ENCODE measurements around the gene PAPPA. TPM values are rescaled to one million over a fixed set of nuclear protein-coding genes. Genes with fewer than 3 reads are reported as not detected.

The PAPPA gene
- total and polyA plus RNA-seq, 9 of the 15 experiments (the other 6 are each of a cell fraction or from before 2014, with no cell fraction given): 0.06 to 0.18 (median 0.11) TPM

DNA sequence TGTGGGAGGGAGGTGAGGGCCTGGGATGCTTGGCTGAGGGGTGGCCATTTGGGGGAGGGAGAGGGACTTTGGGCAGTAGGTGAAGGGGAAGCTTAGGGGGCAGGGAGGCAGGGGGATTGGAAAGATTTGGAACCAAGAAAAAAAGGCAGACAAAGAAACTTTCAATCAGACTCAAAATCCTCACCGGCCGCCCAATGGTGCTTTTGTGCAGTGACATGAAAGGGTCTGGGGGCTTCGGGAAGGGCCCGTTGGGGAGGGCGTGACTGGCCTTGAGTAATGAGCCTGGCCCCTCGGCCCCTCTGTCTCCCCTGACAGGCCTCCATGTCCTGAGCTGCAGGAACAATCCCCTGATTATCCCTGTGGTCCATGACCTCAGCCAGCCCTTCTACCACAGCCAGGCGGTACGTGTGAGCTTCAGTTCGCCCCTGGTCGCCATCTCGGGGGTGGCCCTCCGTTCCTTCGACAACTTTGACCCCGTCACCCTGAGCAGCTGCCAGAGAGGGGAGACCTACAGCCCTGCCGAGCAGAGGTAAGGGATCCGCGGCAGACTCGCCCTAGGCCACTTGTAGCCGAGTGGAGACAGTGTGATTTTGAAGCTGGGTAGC is 181.1 kb downstream of the PAPPA start:
- H4K20me1 ChIP-seq (replicated peaks; ENCODE audit: control insufficient read depth, insufficient read depth, low read length): no peaks in the 10 kb centered on the region
- no TSS peak for BruUV-seq (replicated peaks)
- H3K4me1 ChIP-seq (replicated peaks in 1 of 2; ENCODE audit: control insufficient read depth in 2 of 2, insufficient read depth in 2 of 2, low read length in 2 of 2): peaks cover 2 to 7% of the 10 kb centered on the region in 2 experiments; a peak in 3 of 5 replicates
- intact Hi-C loops (cut with micrococcal nuclease): no loop called here
- no peaks in the 10 kb centered on the region for H3K36me3 ChIP-seq (ENCODE audit: control insufficient read depth, insufficient read depth, low read length)
- no peaks in the 10 kb centered on the region for H3K27me3 ChIP-seq (ENCODE audit: control insufficient read depth in 2 of 2, insufficient read depth in 2 of 2, low read length in 2 of 2)
- ChIA-PET POLR2A (interaction anchor here (0.6 to 2.1 kb wide), 6 partner anchors 9 to 330 kb away, joined by 3 to 6 read pairs (median 3); no protein-coding TSS in a partner anchor), CTCF (ENCODE audit: low intra/inter-chr PET ratio) (no interaction called here)
- H3K9ac ChIP-seq (ENCODE audit: insufficient read depth in 1 of 2, low read depth in 2 of 2, low read length in 2 of 2): no peak overlapping the region
- no peaks in the 10 kb centered on the region for H3K79me2 ChIP-seq (ENCODE audit: control insufficient read depth, insufficient read depth, low read length)
- H3K27ac ChIP-seq (ENCODE audit: extremely low read depth, low read depth, low read length): no peak overlapping the region
- H3K4me3 ChIP-seq: no peak overlapping the region
- FAIRE-seq (no peak), DNase-seq (ENCODE audit: extremely low read depth in 1 of 4, low spot score in 3 of 4) (no peak), ATAC-seq (no peak; the same call in 2 of the 3 replicates)
- 51% methylated on average over 11 of the region's 19 CpGs for WGBS (ENCODE audit: insufficient coverage, low coverage, missing lambda C conversion rate)
- no peaks in the 10 kb centered on the region for H3K9me3 ChIP-seq (replicated peaks; ENCODE audit: control insufficient read depth, insufficient read depth, low read depth, low read length)
- H2AFZ ChIP-seq (ENCODE audit: low read depth, low read length): no peak overlapping the region
- H3K9me1 ChIP-seq (ENCODE audit: control insufficient read depth, insufficient read depth, low read length): no peaks in the 10 kb centered on the region
- in situ Hi-C loops (cut with MboI): no loop called here
- no peak overlapping the region for H3K4me2 ChIP-seq (ENCODE audit: insufficient read depth, low read length)
- TF ChIP-seq, protein P1, sequence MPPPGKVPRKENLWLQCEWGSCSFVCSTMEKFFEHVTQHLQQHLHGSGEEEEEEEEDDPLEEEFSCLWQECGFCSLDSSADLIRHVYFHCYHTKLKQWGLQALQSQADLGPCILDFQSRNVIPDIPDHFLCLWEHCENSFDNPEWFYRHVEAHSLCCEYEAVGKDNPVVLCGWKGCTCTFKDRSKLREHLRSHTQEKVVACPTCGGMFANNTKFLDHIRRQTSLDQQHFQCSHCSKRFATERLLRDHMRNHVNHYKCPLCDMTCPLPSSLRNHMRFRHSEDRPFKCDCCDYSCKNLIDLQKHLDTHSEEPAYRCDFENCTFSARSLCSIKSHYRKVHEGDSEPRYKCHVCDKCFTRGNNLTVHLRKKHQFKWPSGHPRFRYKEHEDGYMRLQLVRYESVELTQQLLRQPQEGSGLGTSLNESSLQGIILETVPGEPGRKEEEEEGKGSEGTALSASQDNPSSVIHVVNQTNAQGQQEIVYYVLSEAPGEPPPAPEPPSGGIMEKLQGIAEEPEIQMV (tag; conservative IDR thresholded peaks at IDR 0.05; ENCODE audit: low read depth): no peak
- no peak for TF ChIP-seq ZNF316 (IDR thresholded peaks at IDR 0.05)

DNA sequence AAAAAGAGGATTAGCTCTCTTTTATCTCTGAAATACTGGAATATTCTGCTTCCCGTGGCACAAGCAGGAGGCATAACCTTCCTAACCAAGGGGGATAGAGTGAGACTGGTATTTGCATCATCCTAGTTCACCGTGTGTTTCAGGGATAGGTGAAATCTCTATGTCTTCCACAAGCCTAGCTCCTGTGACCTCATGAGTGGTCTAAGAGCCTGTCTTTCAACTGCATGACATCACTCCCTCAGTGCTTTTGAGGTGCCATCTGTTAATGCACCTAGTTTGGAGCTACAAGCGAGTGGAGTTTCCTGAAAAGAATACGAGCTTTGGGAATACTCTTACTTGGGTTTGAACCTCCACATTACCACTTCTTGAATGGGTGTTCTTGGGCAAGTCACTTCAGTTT is 181.8 kb downstream of the PAPPA start:
- H3K4me2 ChIP-seq (ENCODE audit: insufficient read depth, low read length): no peak overlapping the region
- H3K9me1 ChIP-seq (ENCODE audit: control insufficient read depth, insufficient read depth, low read length): no peaks in the 10 kb centered on the region
- no peak for DNase-seq (ENCODE audit: extremely low read depth in 1 of 4, low spot score in 3 of 4)
- H3K27me3 ChIP-seq (ENCODE audit: control insufficient read depth in 2 of 2, insufficient read depth in 2 of 2, low read length in 2 of 2): no peaks in the 10 kb centered on the region
- no TSS peak for BruUV-seq (replicated peaks)
- no peak for FAIRE-seq
- H4K20me1 ChIP-seq (replicated peaks; ENCODE audit: control insufficient read depth, insufficient read depth, low read length): no peaks in the 10 kb centered on the region
- H3K79me2 ChIP-seq (ENCODE audit: control insufficient read depth, insufficient read depth, low read length): no peaks in the 10 kb centered on the region
- no peak overlapping the region; the same call in 1 of the 2 replicates for H2AFZ ChIP-seq (ENCODE audit: low read depth, low read length)
- no peak overlapping the region for H3K9ac ChIP-seq (ENCODE audit: insufficient read depth in 1 of 2, low read depth in 2 of 2, low read length in 2 of 2)
- CTCF ChIA-PET (ENCODE audit: low intra/inter-chr PET ratio): no interaction called here
- no peak overlapping the region for H3K4me3 ChIP-seq
- 38% methylated on average over 4 of the region's 4 CpGs for WGBS (ENCODE audit: insufficient coverage, low coverage, missing lambda C conversion rate)
- no peak overlapping the region for H3K27ac ChIP-seq (ENCODE audit: extremely low read depth, low read depth, low read length)
- no peaks in the 10 kb centered on the region for H3K36me3 ChIP-seq (ENCODE audit: control insufficient read depth, insufficient read depth, low read length)
- no peaks in the 10 kb centered on the region for H3K9me3 ChIP-seq (replicated peaks; ENCODE audit: control insufficient read depth, insufficient read depth, low read depth, low read length)
- POLR2A ChIA-PET: interaction anchor here (0.6 to 2.1 kb wide), 6 partner anchors 8 to 189 kb away, joined by 3 to 7 read pairs (median 4); no protein-coding TSS in a partner anchor
- intact Hi-C loops (cut with micrococcal nuclease) (no loop called here), in situ Hi-C loops (cut with MboI) (no loop called here)
- 0 out of 3 replicates have a peak, but pooled peaks have one; percentile 16 for ATAC-seq
- H3K4me1 ChIP-seq (replicated peaks in 1 of 2; ENCODE audit: control insufficient read depth in 2 of 2, insufficient read depth in 2 of 2, low read length in 2 of 2): peaks cover 2 to 7% of the 10 kb centered on the region in 2 experiments; a peak in 3 of 5 replicates
- TF ChIP-seq HDAC6 (IDR thresholded peaks at IDR 0.05; ENCODE audit: low read depth, low read length) (no peak), ELF4 (CRISPR knock-in tag; IDR thresholded peaks at IDR 0.05) (no peak), PTTG1 (tag; IDR thresholded peaks at IDR 0.05; ENCODE audit: low read depth) (no peak)
- TF ChIP-seq, protein P2, sequence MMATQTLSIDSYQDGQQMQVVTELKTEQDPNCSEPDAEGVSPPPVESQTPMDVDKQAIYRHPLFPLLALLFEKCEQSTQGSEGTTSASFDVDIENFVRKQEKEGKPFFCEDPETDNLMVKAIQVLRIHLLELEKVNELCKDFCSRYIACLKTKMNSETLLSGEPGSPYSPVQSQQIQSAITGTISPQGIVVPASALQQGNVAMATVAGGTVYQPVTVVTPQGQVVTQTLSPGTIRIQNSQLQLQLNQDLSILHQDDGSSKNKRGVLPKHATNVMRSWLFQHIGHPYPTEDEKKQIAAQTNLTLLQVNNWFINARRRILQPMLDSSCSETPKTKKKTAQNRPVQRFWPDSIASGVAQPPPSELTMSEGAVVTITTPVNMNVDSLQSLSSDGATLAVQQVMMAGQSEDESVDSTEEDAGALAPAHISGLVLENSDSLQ (IDR thresholded peaks at IDR 0.05): peak; percentile 69
- TF ChIP-seq, protein P3, sequence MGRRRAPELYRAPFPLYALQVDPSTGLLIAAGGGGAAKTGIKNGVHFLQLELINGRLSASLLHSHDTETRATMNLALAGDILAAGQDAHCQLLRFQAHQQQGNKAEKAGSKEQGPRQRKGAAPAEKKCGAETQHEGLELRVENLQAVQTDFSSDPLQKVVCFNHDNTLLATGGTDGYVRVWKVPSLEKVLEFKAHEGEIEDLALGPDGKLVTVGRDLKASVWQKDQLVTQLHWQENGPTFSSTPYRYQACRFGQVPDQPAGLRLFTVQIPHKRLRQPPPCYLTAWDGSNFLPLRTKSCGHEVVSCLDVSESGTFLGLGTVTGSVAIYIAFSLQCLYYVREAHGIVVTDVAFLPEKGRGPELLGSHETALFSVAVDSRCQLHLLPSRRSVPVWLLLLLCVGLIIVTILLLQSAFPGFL (CRISPR knock-in tag; IDR thresholded peaks at IDR 0.05): no peak
